ENCODE results near the gene WWP2.
"Not testable (repeated sequence)": the region's sequence is repeated elsewhere in the genome, so short reads cannot be mapped to it uniquely, and the experiment has no call there.

WWP2 gene

DNA sequence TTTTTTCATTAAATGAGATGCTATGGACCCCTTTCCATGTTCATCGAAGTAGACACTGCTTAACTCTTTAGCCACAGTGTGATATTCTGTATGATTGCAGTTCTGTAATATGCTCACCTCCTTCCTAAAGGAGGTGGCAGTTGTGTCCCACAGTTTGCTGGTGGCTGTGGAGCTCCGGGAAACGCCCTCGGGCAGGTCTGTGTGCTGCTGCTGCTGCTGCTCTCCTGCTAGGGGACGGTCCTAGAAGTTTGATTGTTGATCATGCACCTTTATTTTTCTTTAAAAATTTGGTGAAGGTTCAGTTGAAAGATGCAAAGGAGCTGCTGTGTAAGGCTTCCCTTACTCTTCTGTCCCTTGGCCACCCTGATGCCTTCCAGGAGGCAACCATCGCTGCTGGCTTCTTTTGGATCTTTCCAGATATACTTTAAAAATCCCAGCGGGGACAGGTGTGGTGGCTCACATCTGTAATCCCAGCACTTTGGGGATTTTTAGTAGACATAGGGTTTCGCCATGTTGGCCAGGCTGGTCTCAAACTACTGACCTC is 180.6 kb downstream of the WWP2 start:
- no peak for DNase-seq (ENCODE audit: low read depth in 2 of 2)

DNA sequence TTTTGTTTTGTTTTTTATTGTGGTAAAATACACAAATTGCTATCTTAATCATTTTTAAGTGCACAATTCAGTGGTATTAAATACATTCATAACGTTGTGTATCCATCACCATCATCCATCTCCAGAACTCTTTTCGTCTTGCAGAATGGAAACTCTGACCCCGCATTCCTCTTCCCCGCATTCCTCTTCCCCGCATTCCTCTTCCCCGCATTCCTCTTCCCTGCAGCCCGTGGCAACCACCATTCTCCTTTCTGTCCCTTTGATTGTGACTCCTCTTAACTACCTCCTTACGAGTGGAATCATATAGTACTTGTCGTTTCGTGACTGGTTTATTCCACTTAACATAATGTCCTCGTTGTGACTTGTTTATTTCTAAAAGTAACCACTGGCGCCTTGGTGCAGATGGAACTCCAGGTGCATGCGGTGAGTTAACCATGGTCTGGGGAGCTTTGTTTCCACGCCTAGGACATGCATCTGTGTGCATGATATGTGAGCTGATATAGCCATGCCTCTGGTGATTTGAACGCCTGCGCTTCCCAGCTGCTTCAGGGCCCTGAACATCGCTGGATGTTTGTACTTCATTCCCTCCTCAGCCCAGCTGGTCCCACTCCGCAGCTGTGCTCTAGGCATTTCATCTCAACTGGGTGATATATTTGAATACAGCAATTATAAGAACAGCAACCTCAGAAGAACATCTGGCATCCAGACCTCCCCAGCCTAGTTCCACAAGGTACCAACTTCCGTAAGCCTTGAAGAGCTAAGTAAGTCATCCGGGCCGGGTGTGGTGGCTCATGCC is 181.3 kb downstream of the WWP2 start:
- not testable (repeated sequence) for DNase-seq (ENCODE audit: low read depth in 2 of 2)

DNA sequence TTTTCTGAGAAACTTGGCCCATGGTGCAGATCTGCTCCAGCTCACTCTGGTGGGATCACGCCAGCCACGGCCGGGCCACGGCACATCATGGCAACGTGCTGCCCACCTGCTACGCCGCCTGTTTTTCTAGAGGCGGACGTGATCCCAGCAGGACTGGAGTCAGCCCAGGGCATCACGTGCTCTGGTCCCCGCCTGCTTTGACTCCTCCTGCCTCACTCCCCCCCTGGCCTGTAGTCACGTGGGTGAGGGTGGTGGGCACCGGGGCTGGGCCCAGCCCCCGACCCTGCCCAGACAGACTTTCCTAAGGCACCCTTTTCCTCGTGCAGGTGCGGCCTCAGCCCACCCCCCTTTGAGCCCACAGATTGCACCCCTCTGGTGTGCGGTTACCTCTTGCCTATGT is 188.3 kb downstream of the WWP2 start:
- not testable (repeated sequence) for DNase-seq (ENCODE audit: low read depth in 2 of 2)

DNA sequence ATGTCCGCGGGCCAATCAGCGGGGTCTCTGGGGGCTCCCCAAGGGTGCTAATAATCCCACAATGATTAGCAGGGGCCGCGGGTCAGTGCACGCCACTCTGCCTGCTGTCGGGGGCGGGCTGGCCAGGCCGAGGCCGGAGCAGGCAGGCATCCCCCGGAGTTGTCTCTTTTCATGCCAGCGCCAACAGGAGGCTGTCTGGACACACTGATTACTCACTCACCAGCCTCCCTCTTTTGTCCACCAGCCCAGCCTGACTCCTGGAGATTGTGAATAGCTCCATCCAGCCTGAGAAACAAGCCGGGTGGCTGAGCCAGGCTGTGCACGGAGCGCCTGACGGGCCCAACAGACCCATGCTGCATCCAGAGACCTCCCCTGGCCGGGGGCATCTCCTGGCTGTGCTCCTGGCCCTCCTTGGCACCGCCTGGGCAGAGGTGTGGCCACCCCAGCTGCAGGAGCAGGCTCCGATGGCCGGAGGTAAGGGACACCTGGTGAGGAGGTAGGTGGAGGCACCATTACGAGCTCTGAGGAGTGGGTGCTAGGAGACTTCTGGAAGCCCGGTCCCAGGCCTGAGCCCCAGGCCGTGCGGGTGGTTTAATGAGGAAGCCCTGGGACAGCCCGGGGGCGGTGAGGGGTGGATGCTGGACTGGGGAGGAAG is 189.0 kb downstream of the WWP2 start, which contains the start of gene CLEC18A:
TSS of gene CLEC18A (plus strand) at position 318 of the 655 bp plus-strand sequence. CDS start at position 351, 33 bp downstream.
- not testable (repeated sequence) for DNase-seq (ENCODE audit: low read depth in 2 of 2)

DNA sequence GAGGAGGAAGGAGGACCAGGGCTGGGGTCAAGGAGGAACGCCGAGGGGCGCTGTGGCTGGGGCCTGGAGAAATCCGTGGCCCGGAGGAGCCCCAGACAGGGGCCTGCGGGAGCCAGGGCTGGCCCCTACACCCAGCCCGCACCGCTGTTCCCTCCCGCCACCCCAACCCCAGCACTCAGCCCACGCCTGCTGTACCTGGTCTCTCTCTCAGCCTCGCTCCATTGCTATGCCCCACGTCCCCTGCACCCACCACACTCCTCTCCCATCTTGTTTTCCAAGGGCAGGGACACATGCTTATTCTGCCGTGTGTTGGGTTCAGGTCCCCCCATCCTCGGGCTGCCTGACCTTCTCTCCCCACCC is 189.5 kb downstream of the WWP2 start:
- not testable (repeated sequence) for DNase-seq (ENCODE audit: low read depth in 2 of 2)

DNA sequence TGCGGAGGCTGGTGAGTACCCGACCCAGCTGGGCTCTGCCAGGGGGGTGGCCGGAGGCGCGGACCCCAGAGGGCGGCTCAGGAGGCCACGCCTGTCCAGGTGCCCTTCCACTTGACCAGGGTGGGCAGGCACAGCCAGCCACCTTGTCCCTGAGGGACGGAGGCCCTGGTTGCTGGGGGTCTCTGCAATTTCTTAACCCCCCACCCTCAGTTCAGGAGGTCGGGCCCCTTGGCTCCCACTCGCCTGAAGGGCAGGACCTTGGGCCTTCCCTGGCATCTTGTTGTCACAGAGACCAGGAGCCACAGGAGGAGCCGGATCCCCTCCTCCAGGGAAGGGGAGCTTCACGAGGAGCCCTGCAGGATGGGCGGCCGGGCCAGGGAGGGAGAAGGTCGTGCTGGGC is 190.0 kb downstream of the WWP2 start:
- DNase-seq (ENCODE audit: low read depth in 2 of 2) = not testable (repeated sequence)

DNA sequence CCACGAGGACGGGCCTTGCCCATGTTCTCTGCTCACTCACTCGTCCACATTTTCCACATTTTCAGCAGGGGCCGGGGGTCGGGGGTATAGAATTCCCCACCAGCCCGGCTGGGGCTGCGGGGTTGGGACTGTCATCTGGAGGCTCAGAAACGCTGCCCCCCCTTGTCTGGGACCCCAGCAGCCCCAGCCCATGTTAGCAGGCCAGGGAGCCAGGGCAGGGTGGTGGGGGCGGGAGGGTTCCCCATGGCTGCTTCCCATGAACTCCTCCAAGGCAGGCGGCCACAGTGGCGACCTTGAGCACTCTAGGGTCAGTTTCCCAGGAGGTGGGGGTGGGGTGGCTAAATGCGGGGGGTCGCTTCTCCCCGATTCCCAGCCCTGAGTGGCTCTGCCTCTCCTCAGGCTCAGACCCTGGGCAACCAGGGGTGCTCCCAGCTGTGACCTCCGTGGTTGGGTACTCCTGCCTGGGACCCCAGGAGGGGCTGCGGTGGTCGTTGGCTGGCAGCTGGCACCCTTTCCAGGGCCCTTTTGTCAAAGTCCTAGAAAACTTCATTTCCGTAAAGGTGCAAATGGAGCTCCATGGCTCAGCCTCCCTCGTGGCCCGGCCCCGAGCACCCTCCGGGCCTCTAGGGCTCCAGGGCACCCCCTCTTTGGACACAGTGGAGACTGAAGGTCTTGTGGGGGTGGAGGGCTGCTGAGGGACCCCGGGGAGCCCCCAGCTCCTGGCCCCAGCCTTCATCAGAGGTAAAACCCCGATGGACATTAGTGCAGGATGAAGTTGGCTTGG is 190.6 kb downstream of the WWP2 start:
- DNase-seq (ENCODE audit: low read depth in 2 of 2) = not testable (repeated sequence)

DNA sequence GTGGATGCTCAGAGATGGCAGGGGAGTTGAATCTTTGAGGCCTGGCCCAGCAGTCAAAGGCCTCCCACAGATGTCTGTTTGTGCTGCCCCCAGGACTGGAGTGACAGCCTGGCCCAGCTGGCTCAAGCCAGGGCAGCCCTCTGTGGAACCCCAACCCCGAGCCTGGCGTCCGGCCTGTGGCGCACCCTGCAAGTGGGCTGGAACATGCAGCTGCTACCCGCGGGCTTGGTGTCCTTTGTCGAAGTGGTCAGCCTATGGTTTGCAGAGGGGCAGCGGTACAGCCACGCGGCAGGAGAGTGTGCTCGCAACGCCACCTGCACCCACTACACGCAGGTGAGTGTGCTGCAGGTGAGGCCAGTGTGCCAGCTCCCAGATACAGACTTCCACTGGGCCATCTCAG is 192.1 kb downstream of the WWP2 start:
- DNase-seq (ENCODE audit: low read depth in 2 of 2) = not testable (repeated sequence)

DNA sequence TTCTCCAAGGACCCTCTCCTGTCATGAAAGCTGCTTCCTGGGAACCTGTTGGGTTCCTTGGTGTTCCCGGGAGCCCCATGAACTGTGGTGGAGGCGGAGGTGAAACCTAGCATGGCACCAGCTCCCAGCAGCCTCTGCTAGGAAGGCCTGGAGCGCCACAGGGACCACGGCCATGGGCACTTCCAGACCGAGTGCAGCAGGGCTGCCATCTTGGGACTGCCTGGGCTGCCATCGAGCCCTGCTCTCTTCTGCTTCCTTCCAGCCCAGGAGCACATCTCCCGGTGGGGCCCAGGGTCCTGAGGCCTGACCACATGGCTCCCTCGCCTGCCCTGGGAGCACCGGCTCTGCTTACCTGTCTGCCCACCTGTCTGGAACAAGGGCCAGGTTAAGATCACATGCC is 201.2 kb downstream of the WWP2 start:
- DNase-seq (ENCODE audit: low read depth in 2 of 2) = not testable (repeated sequence)

DNA sequence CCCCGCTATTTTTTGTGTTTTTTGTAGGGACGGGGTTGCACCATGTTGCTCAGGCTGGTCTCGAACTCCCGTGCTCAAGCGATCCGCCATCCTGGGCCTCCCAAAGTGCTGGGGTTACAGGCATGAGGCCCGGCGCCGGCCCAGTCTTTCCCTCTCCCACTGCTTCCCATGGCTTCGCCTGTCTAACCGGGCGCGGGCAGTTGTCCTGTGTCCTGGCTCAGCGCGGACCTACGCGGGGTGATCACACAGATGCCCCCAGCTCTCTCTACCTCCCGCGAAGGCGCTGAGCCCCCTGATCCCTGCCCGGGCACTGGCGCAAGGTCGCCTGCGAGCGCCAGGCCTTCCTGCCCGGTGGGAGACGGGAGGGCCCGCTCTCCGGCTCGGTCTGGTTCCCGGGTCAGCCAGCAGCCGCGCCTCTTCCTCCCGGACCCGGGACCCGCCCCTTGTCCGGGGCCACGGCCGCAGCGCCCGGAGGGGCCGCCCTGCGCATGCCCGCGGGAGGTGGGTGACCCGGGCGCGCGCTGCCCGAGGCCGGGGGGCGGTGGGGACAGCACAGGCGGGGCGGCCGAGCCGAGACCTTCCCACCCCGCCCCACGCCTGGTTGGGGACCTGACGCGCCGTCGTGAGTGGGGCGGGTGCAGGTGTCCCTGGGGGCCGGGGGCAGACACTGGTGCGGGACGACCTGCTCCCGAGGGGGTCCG is 203.0 kb downstream of the WWP2 start:
- not testable (repeated sequence) for DNase-seq (ENCODE audit: low read depth in 2 of 2)

DNA sequence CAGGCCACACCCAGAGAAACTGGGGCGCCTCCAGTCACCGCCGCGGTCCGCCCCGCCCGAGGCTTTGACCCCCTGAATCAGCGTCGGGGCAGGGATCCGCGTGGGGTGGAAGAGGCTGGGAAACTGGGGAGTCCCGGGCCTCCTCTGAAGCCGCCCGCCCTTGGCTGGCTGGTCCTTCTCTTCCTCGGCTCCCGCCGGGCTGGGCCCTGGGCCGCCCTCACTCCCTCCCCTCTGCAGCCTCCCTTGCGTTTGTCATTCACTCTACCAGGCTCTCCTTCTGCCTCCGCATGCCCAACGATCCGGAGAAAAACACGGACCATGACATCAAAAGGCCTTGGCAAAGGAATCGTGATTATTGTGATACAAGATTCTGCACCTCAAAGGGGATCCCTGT is 203.5 kb downstream of the WWP2 start:
- DNase-seq (ENCODE audit: low read depth in 2 of 2) = not testable (repeated sequence)

DNA sequence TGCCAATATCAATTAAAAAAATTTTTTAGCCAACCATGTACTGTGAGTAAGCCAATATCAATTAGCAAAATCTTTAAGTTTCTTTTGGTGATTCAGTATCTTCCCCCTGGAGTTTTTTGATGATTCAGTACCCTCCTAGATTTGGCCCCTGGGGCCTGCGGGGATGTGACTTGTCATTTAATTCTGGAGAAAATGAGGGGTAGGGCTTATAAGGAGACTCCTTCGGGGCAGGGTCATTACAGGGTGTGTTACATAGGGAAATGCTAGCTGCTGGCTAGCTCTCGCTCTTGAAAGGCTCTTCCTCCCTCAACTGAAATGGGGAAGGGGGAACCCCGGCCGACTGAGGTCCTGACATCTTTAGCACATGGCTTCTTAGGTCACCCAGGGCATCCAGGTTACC is 205.6 kb downstream of the WWP2 start:
- not testable (repeated sequence) for DNase-seq (ENCODE audit: low read depth in 2 of 2)

DNA sequence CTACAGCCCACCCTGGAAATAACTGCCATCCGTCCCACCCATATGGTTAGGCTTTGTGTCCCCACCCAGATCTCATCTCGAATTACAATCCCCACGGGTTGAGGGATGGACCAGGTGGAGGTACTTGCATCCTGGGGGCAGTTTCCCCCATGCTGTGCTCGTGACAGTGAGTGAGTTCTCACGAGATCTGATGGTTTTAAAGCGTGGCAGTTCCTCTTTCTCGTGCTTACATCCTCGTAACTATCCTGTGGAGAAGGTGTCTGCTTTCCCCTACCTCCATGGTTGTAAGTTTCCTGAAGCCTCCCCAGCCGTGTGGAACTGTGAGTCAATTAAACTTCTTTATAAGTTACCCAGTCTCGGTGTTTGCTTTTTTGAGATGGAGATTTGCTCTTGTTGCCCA is 206.0 kb downstream of the WWP2 start:
- DNase-seq (ENCODE audit: low read depth in 2 of 2) = not testable (repeated sequence)

DNA sequence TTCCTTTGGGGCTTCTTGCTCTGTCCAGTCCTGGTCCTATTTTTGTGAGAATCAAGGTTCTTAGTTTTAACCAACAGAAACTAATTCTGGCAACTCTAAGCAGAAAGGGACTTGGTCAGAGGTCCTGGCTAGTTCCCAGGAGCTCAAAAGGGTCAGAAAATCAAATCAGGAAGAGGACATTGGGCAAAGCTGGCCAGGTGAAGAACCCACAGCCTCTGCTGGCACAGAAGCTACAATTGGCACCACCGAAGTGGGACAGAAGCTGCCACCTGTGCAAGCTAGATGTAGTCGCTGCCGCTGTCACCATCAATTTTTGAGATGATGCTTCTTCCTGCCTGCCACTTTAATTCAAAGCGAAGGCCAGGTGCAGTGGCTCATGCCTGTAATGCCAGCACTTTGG is 207.5 kb downstream of the WWP2 start:
- not testable (repeated sequence) for DNase-seq (ENCODE audit: low read depth in 2 of 2)

DNA sequence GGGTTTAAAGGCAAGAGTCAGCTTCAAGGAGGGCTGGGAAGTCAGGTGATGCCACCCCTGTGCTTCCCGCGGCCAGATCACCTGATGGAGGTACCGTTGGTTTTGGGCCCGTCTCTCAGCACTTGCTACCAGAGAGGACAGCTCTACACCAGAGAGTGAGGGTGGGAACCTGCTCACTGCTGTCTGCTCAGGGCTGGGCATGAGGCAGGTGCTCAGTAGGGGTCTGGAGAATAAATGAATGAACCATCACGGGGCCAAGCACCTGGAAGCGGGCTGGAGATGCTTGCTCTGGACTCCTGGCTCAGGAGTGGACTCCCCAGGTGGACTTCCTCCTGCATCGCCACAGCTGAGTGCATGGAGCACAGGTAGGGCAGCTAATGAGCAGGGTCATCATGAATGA is 210.0 kb downstream of the WWP2 start:
- DNase-seq (ENCODE audit: low read depth in 2 of 2) = not testable (repeated sequence)

DNA sequence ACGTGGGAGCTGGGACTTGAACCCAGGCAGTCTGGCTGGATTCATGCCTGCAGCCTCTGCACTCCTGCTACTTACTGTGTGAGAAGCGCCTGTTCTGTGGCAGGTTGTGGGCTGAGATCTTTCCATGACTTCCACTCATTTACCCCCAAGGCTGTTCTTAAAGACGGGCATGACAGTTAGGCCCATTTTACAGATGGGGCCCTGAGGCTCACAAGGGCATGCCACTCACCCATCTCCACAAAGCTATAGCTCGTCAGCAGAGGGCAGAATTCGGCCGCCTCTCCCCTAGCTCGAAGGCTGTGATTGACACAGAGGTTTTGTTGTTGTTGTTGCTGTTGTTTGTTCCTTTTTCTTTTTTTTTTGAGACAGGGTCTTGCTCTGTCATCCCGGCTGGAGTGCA is 210.8 kb downstream of the WWP2 start:
- DNase-seq (ENCODE audit: low read depth in 2 of 2) = not testable (repeated sequence)

DNA sequence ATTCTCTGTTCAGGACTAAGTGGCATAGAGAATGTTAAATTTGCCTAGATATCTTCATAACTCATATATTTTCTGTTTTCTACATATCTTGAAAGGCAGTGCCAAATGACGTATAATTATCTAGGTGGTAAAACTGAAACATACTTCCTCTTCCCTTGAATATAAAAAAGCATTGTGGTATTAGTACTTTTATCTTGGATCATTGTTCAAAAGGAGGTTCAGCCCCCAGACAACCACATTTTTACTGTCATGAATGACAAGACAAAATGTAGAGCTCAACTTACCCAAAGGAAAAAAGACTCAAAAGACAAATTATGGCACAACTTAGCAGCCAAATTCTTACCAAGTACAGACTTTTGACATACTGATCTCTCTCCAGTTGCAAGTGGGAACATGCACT is 223.1 kb downstream of the WWP2 start:
- DNase-seq (ENCODE audit: low read depth in 2 of 2) = not testable (repeated sequence)

Measured in stimulated activated CD4-positive, alpha-beta T cell treated with anti-CD3 and anti-CD28 coated beads, Interleukin-15, amount 100 ng/mL, for 48 hours (primary cell).